Astrocyte (in vitro differentiated cells and primary cell): ENCODE data around the gene DCAF15. TPM values are rescaled to one million over a fixed set of nuclear protein-coding genes. Genes with fewer than 3 reads are reported as not detected.

ENCODE experiments used
- DNase-seq: peaks from one replicate; pipeline ENCODE4 v3.0.0-alpha.2; 2010; ENCODE audit warnings: low read depth
- FAIRE-seq: peaks from 2 replicates; lab custom pipeline; 2011; peaks lifted over from hg19 to GRCh38; lab: Jason Lieb, UNC
- H2AFZ ChIP-seq: 2 replicates; pipeline ENCODE4 v1.6.0; 2012; ENCODE audit warnings: low read depth, low read length, inconsistent platforms
- H3K27ac ChIP-seq: 2 replicates; pipeline ENCODE4 v1.5.1; 2011; ENCODE audit warnings: low read depth, low read length, inconsistent platforms
- H3K27me3 ChIP-seq: 2 replicates; pipeline ENCODE4 v1.6.0; 2011; ENCODE audit warnings: low read length, inconsistent platforms; ENCODE audit not compliant: insufficient read depth
- H3K36me3 ChIP-seq: 2 replicates; pipeline ENCODE4 v1.5.1; 2011; ENCODE audit warnings: low read length, inconsistent platforms; ENCODE audit not compliant: insufficient read depth
- H3K4me1 ChIP-seq: 2 replicates; pipeline ENCODE4 v1.5.1; 2011; ENCODE audit warnings: low read length, inconsistent platforms; ENCODE audit not compliant: insufficient read depth
- H3K4me2 ChIP-seq: 2 replicates; pipeline ENCODE4 v1.6.0; 2012; ENCODE audit warnings: low read length, inconsistent platforms
- H3K4me3 ChIP-seq: 2 replicates; pipeline ENCODE4 v1.5.1; 2011; ENCODE audit warnings: low read depth, mild to moderate bottlenecking, low read length, inconsistent platforms; ENCODE audit not compliant: insufficient read depth
- H3K79me2 ChIP-seq: 2 replicates; pipeline ENCODE4 v1.6.0; 2012; ENCODE audit warnings: mild to moderate bottlenecking, low read length, inconsistent platforms; ENCODE audit not compliant: insufficient read depth
- H3K9ac ChIP-seq: 2 replicates; pipeline ENCODE4 v1.6.0; 2012; ENCODE audit warnings: mild to moderate bottlenecking, low read length, inconsistent platforms
- H3K9me3 ChIP-seq: 2 replicates; pipeline ENCODE4 v1.5.1; 2012; ENCODE audit warnings: low read depth, mild to moderate bottlenecking, low read length, inconsistent platforms; ENCODE audit not compliant: insufficient read depth
- H4K20me1 ChIP-seq: 2 replicates; pipeline ENCODE4 v1.6.0; 2012; ENCODE audit warnings: low read length, inconsistent platforms; ENCODE audit not compliant: insufficient read depth
- H3K27ac Mint-ChIP-seq: one replicate; pipeline ENCODE4 v1.8.0; 2021; ENCODE audit warnings: mild to moderate bottlenecking, mixed read lengths; ENCODE audit not compliant: unreplicated experiment
- H3K27me3 Mint-ChIP-seq: one replicate; pipeline ENCODE4 v1.8.0; 2021; ENCODE audit warnings: low read depth, mixed read lengths; ENCODE audit not compliant: unreplicated experiment
- H3K36me3 Mint-ChIP-seq: one replicate; pipeline ENCODE4 v1.8.0; 2021; ENCODE audit warnings: low read depth, mixed read lengths; ENCODE audit not compliant: unreplicated experiment
- H3K4me1 Mint-ChIP-seq: one replicate; pipeline ENCODE4 v1.8.0; 2021; ENCODE audit warnings: low read depth, mixed read lengths; ENCODE audit not compliant: unreplicated experiment
- H3K4me3 Mint-ChIP-seq: one replicate; pipeline ENCODE4 v1.8.0; 2021; ENCODE audit warnings: mild to moderate bottlenecking, moderate library complexity, mixed read lengths; ENCODE audit not compliant: unreplicated experiment
- H3K9me3 Mint-ChIP-seq: one replicate; pipeline ENCODE4 v1.8.0; 2021; ENCODE audit warnings: mild to moderate bottlenecking, mixed read lengths; ENCODE audit not compliant: unreplicated experiment
- EZH2 ChIP-seq: IDR thresholded peaks from 2 replicates; pipeline ENCODE4 v1.6.1; 2012; ENCODE audit warnings: mild to moderate bottlenecking, low read length, inconsistent platforms; ENCODE audit not compliant: insufficient read depth
- total RNA-seq: library from RNA; stranded (reverse); gene quantifications from 2 replicates; pipeline ENCODE4 v1.2.1, GENCODE V29; 2021
- TF ChIP-seq, protein P1 (sequence below): IDR thresholded peaks from 2 replicates; pipeline ENCODE4 v1.5.1; 2011; ENCODE audit warnings: low read depth, mild to moderate bottlenecking, inconsistent platforms, low read length, moderate library complexity; ENCODE audit not compliant: insufficient read depth

The DCAF15 gene
- total RNA-seq, 1 donor from 2014 or later: 32.2 TPM

DNA sequence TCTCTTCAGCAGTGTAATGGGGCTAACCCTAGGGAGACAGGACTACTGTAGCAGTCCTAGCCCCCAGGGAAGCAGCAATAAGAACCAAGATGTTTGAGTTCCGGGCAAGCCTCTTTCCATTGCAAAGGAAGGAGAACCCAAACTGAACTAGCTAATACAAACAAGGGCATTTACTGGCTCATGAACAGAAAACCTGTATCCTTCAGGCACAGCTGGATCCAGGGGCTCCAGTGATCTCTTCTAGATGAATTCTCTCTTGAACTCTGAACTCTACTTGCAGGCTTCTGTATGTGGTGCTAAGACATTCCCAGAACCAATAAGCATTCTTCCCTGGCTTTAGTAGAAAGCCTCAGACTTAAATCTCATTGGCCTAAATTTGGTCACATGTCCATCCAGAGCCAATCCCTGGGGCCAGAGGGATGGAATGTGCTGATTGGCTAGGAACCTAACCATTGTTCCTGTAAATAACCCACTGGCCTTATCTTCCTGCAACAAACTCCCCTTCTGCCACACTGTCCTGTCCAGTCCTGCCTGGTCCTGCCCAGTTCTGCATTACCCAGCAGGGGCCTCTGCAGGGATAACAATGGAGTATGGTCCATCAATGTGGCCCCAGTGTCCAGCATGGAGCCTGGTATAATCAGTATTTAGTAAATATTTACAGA, 10.2 kb upstream of the DCAF15 start:
- H3K79me2 ChIP-seq: no peaks in the 10 kb centered on the region
- Mint-ChIP-seq H3K4me1 (peaks cover 2% of the 10 kb centered on the region), H3K4me3 (no peak overlapping the region), H3K27me3 (peaks cover 4% of the 10 kb centered on the region), H3K36me3 (no peaks in the 10 kb centered on the region), H3K27ac (no peak overlapping the region), H3K9me3 (peaks cover 4% of the 10 kb centered on the region)
- no peak overlapping the region for H3K27ac ChIP-seq
- no peak for TF ChIP-seq EZH2
- TF ChIP-seq, protein P1, sequence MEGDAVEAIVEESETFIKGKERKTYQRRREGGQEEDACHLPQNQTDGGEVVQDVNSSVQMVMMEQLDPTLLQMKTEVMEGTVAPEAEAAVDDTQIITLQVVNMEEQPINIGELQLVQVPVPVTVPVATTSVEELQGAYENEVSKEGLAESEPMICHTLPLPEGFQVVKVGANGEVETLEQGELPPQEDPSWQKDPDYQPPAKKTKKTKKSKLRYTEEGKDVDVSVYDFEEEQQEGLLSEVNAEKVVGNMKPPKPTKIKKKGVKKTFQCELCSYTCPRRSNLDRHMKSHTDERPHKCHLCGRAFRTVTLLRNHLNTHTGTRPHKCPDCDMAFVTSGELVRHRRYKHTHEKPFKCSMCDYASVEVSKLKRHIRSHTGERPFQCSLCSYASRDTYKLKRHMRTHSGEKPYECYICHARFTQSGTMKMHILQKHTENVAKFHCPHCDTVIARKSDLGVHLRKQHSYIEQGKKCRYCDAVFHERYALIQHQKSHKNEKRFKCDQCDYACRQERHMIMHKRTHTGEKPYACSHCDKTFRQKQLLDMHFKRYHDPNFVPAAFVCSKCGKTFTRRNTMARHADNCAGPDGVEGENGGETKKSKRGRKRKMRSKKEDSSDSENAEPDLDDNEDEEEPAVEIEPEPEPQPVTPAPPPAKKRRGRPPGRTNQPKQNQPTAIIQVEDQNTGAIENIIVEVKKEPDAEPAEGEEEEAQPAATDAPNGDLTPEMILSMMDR: no peak
- H3K4me1 ChIP-seq: peaks cover 9% of the 10 kb centered on the region
- H3K4me2 ChIP-seq: no peak overlapping the region
- no peaks in the 10 kb centered on the region for H3K9me3 ChIP-seq
- H2AFZ ChIP-seq: no peak overlapping the region
- DNase-seq: no peak
- no peak for FAIRE-seq
- no peaks in the 10 kb centered on the region for H3K36me3 ChIP-seq
- H3K27me3 ChIP-seq: peaks cover 3% of the 10 kb centered on the region
- H3K4me3 ChIP-seq: no peak overlapping the region
- no peaks in the 10 kb centered on the region for H4K20me1 ChIP-seq
- no peak overlapping the region for H3K9ac ChIP-seq

DNA sequence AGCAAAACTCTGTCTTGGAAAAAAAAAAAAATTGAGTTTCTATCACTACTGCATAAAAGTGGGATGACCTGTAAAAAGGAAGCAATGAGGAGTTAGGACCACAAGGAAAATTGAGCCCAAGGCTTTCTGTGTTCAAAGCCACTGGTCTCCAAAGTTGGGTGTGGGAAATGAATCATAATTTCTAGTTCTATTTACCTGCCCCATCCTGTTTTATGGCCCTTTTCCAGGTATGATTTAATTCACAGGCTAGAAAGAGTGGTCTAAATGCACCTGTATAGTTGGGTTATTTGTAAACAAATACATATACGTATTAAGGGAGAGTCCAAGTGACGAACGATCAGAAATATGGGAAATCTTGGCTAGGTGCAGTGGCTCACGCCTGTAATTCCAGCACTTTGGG, 5.9 kb upstream of the DCAF15 start:
- H3K27me3 Mint-ChIP-seq: peaks cover 3% of the 10 kb centered on the region
- Histone ChIP-seq H3K27me3 (peaks cover 3% of the 10 kb centered on the region), H3K4me2 (no peak overlapping the region), H3K9ac (no peak overlapping the region), H3K79me2 (no peaks in the 10 kb centered on the region), H2AFZ (no peak overlapping the region), H4K20me1 (no peaks in the 10 kb centered on the region), H3K9me3 (no peaks in the 10 kb centered on the region), H3K27ac (no peak overlapping the region), H3K4me1 (no peaks in the 10 kb centered on the region), H3K4me3 (no peak overlapping the region), H3K36me3 (no peaks in the 10 kb centered on the region)
- H3K27ac Mint-ChIP-seq: no peak overlapping the region
- H3K4me1 Mint-ChIP-seq: no peaks in the 10 kb centered on the region
- H3K36me3 Mint-ChIP-seq: no peaks in the 10 kb centered on the region
- DNase-seq (no peak), FAIRE-seq (no peak)
- TF ChIP-seq, protein P1: no peak
- no peak for TF ChIP-seq EZH2
- H3K4me3 Mint-ChIP-seq: no peak overlapping the region
- peaks cover 4% of the 10 kb centered on the region for H3K9me3 Mint-ChIP-seq

DNA sequence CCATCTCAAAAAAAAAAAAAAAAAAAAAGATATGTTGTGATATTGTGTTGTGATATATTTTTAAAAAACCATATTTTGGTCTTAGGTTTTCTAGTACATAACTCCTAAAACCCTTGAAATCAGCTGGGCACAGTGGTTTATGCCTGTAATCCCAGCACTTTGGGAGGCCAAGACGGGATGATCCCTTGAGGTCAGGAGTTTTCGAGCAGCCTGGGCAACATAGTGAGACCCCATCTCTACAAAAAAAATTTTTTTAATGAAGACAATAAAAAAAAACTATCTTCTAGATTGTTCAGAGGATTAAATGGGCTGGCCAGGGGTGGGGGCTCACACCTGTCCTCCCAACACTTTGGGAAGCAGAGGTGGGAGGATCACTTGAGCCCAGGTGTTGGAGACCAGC, 1.3 kb upstream of the DCAF15 start:
- H2AFZ ChIP-seq: no peak overlapping the region
- peaks cover 6% of the 10 kb centered on the region for H3K36me3 Mint-ChIP-seq
- peaks cover 3% of the 10 kb centered on the region for H3K4me1 Mint-ChIP-seq
- no peaks in the 10 kb centered on the region for H3K27me3 ChIP-seq
- peaks cover 18% of the 10 kb centered on the region for H4K20me1 ChIP-seq
- no peak overlapping the region for H3K9ac ChIP-seq
- peaks cover 19% of the 10 kb centered on the region for H3K79me2 ChIP-seq
- H3K4me3 Mint-ChIP-seq: no peak overlapping the region
- no peak overlapping the region for H3K27ac ChIP-seq
- H3K27ac Mint-ChIP-seq: no peak overlapping the region
- DNase-seq (no peak), FAIRE-seq (no peak)
- H3K9me3 ChIP-seq: no peaks in the 10 kb centered on the region
- H3K36me3 ChIP-seq: no peaks in the 10 kb centered on the region
- H3K4me3 ChIP-seq: no peak overlapping the region
- TF ChIP-seq, protein P1: no peak
- TF ChIP-seq EZH2: no peak
- no peak overlapping the region for H3K4me2 ChIP-seq
- peaks cover 7% of the 10 kb centered on the region for H3K4me1 ChIP-seq
- H3K27me3 Mint-ChIP-seq: no peaks in the 10 kb centered on the region
- H3K9me3 Mint-ChIP-seq: no peaks in the 10 kb centered on the region
